HCT116 (cell line): ENCODE measurements around the gene NUP42. TPM values are rescaled to one million over a fixed set of nuclear protein-coding genes. Genes with fewer than 3 reads are reported as not detected.

Experiments
- ATAC-seq: fragments of 200-7000 bp; cut with Tn5 transposase; 2 replicates; pipeline ENCODE4 v1.9.1; 2020; ENCODE audit warnings: mild to moderate bottlenecking, moderate library complexity
- BruUV-seq: library from RNA; stranded (reverse); fragments of 400-500 nt; replicated peaks from 2 replicates; lab custom pipeline; 2021; lab: Mats Ljungman, UMichigan
- CTCF ChIA-PET: fragments of 300-600 bp; sonication (Branson Sonifier 250); formaldehyde crosslinking; loops from one replicate; lab custom pipeline; 2021; ENCODE audit warnings: antibody characterized with exemption; lab: Charles Lee
- POLR2A ChIA-PET: fragments of 300-600, 350-600 bp; sonication (Branson Sonifier 250); formaldehyde crosslinking; loops from one replicate; lab custom pipeline; 2021; ENCODE audit warnings: antibody characterized with exemption; lab: Charles Lee
- RAD21 ChIA-PET, 2 experiments: fragments of 300-600 bp; sonication (Branson Sonifier 250); formaldehyde crosslinking; loops; one replicate each; lab custom pipeline; 2023; ENCODE audit warnings: low total read pairs in 2 of 2; ENCODE audit not compliant: uncharacterized antibody in 2 of 2, unreplicated experiment in 2 of 2, low non-redundant PET in 1 of 2; lab: Charles Lee
- DNase-seq: peaks from one replicate; pipeline ENCODE4 v3.0.0-alpha.2; 2010; ENCODE audit warnings: low read depth, low spot score
- H2AFZ ChIP-seq: fragments of 200-600 bp; shearing (Covaris generic), sonication (generic); 2 replicates; pipeline ENCODE4 v1.6.1; 2017; ENCODE audit warnings: low read depth, mixed run types, mixed read lengths, antibody characterized with exemption, low read length; ENCODE audit not compliant: poor library complexity, severe bottlenecking
- H3K27ac ChIP-seq: 2 replicates; pipeline ENCODE4 v1.5.1; 2012; ENCODE audit warnings: low read depth, low read length
- H3K27me3 ChIP-seq: fragments of 200-600 bp; sonication (generic); 2 replicates; pipeline ENCODE4 v1.6.1; 2016; ENCODE audit warnings: mixed run types, low read length, mixed read lengths; ENCODE audit not compliant: insufficient read depth
- H3K36me3 ChIP-seq, 2 experiments: fragments of 200-500 bp in 1 of 2; fragments of 200-600 bp in 1 of 2; sonication (Bioruptor generic) in 1 of 2; sonication (generic) in 1 of 2; 2 replicates each; pipeline versions ENCODE4 v1.5.1 to v1.6.1; 2014 to 2016; ENCODE audit warnings: low read length in 2 of 2, inconsistent platforms in 1 of 2, mixed read lengths in 1 of 2, mixed run types in 1 of 2; ENCODE audit not compliant: insufficient read depth in 2 of 2, control insufficient read depth in 1 of 2
- H3K4me1 ChIP-seq, 2 experiments: fragments of 200-600 bp in 1 of 2; sonication (generic) in 1 of 2; 2 replicates each; pipeline versions ENCODE4 v1.5.1 to v1.6.1; 2012 to 2017; ENCODE audit warnings: low read length in 2 of 2, inconsistent platforms in 1 of 2, mild to moderate bottlenecking in 1 of 2, mixed read lengths in 1 of 2, mixed run types in 1 of 2, moderate library complexity in 1 of 2; ENCODE audit not compliant: insufficient read depth in 2 of 2, control insufficient read depth in 1 of 2
- H3K4me2 ChIP-seq: fragments of 200-600 bp; sonication (generic); 2 replicates; pipeline ENCODE4 v1.6.1; 2017; ENCODE audit warnings: mixed run types, low read length, mixed read lengths
- H3K4me3 ChIP-seq, 2 experiments: fragments of 200-600 bp in 1 of 2; sonication (generic) in 1 of 2; replicated peaks in 1 of 2; 2 replicates each; pipeline ENCODE4 v1.5.1; 2011 to 2016; ENCODE audit warnings: low read length in 2 of 2, control low read depth in 1 of 2, low read depth in 1 of 2, mild to moderate bottlenecking in 1 of 2, mixed read lengths in 1 of 2, mixed run types in 1 of 2
- H3K79me2 ChIP-seq: fragments of 200-600 bp; sonication (generic); 2 replicates; pipeline ENCODE4 v1.6.1; 2017; ENCODE audit warnings: mild to moderate bottlenecking, mixed run types, low read length, moderate library complexity, mixed read lengths; ENCODE audit not compliant: insufficient read depth
- H3K9ac ChIP-seq: fragments of 200-600 bp; sonication (generic); 2 replicates; pipeline ENCODE4 v1.6.1; 2016; ENCODE audit warnings: low read length, mixed read lengths
- H3K9me2 ChIP-seq: fragments of 200-600 bp; sonication (generic), shearing (Covaris generic); 2 replicates; pipeline ENCODE4 v1.6.1; 2017; ENCODE audit warnings: mixed run types, mild to moderate bottlenecking, moderate library complexity; ENCODE audit not compliant: insufficient read depth
- H3K9me3 ChIP-seq, 2 experiments: fragments of 200-500 bp in 1 of 2; fragments of 200-600 bp in 1 of 2; sonication (Bioruptor generic) in 1 of 2; sonication (generic) in 1 of 2; 2 replicates each; pipeline ENCODE4 v1.6.1; 2014 to 2017; ENCODE audit warnings: low read length in 2 of 2, mixed read lengths in 2 of 2, inconsistent platforms in 1 of 2, low read depth in 1 of 2, mild to moderate bottlenecking in 1 of 2, mixed run types in 1 of 2, moderate library complexity in 1 of 2; ENCODE audit not compliant: control insufficient read depth in 1 of 2, insufficient read depth in 1 of 2
- H4K20me1 ChIP-seq: fragments of 200-600 bp; sonication (generic), shearing (Covaris generic); 2 replicates; pipeline ENCODE4 v1.6.1; 2017; ENCODE audit warnings: mixed run types, mild to moderate bottlenecking, moderate library complexity; ENCODE audit not compliant: insufficient read depth
- CBX3 ChIP-seq: IDR thresholded peaks from 2 replicates; pipeline ENCODE4 v1.6.1; 2012; ENCODE audit warnings: low read depth
- CEBPB ChIP-seq: IDR thresholded peaks from 2 replicates; pipeline ENCODE4 v1.6.1; 2012; ENCODE audit warnings: low read depth
- EGR1 ChIP-seq: IDR thresholded peaks from 2 replicates; pipeline ENCODE4 v1.6.1; 2012; ENCODE audit warnings: low read depth
- ELF1 ChIP-seq: IDR thresholded peaks from 2 replicates; pipeline ENCODE4 v1.6.1; 2012; ENCODE audit warnings: low read depth, borderline replicate concordance
- EZH2phosphoT487 ChIP-seq: fragments of 200-600 bp; IDR thresholded peaks from 2 replicates; pipeline ENCODE4 v1.6.1; 2018; ENCODE audit warnings: antibody characterized with exemption, borderline replicate concordance
- FOSL1 ChIP-seq: IDR thresholded peaks from 2 replicates; pipeline ENCODE4 v1.6.1; 2012; ENCODE audit warnings: low read depth
- JUND ChIP-seq: IDR thresholded peaks from 2 replicates; pipeline ENCODE4 v1.6.1; 2012
- POLR2AphosphoS5 ChIP-seq: IDR thresholded peaks from 2 replicates; pipeline ENCODE4 v1.6.1; 2011; ENCODE audit warnings: mild to moderate bottlenecking, low read depth, low read length, moderate library complexity
- RAD21 ChIP-seq: IDR thresholded peaks from 2 replicates; pipeline ENCODE4 v1.6.1; 2012; ENCODE audit warnings: low read depth, mild to moderate bottlenecking
- REST ChIP-seq: IDR thresholded peaks from 2 replicates; pipeline ENCODE4 v1.6.1; 2012; ENCODE audit warnings: low read depth
- SP1 ChIP-seq: IDR thresholded peaks from 2 replicates; pipeline ENCODE4 v1.6.1; 2012; ENCODE audit warnings: low read depth
- ZFX ChIP-seq: fragments of 450-650 bp; IDR thresholded peaks from 2 replicates; pipeline ENCODE4 v1.6.1; 2017
- ZNF274 ChIP-seq: fragments of 200-500 bp; sonication (Bioruptor generic); IDR thresholded peaks from 2 replicates; pipeline ENCODE4 v1.6.1; 2014; ENCODE audit warnings: mild to moderate bottlenecking, low read depth, low read length, inconsistent platforms
- intact Hi-C: fragments of 100-400 bp; cut with micrococcal nuclease; formaldehyde crosslinking; loops from 2 replicates; pipeline ENCODE4 v1.10.0; 2022
- total RNA-seq: library from RNA; stranded (reverse); gene quantifications from one replicate; pipeline ENCODE4 v1.2.1, GENCODE V29; 2021; ENCODE audit not compliant: unreplicated experiment
- TF ChIP-seq, protein P1 (sequence below), 3 experiments: fragments of 200-600 bp in 1 of 3; sonication (generic) in 1 of 3; IDR thresholded peaks in 2 of 3; conservative IDR thresholded peaks in 1 of 3; 2 replicates each; pipeline ENCODE4 v1.5.1; 2012 to 2017; ENCODE audit warnings: low read depth in 2 of 3, low read length in 2 of 3, antibody characterized with exemption in 1 of 3, borderline replicate concordance in 1 of 3, control low read depth in 1 of 3, mild to moderate bottlenecking in 1 of 3, mixed read lengths in 1 of 3, mixed run types in 1 of 3, moderate library complexity in 1 of 3; ENCODE audit not compliant: insufficient read depth in 1 of 3
- TF ChIP-seq, protein P2 (sequence below): IDR thresholded peaks from 2 replicates; pipeline ENCODE4 v1.6.1; 2012
- TF ChIP-seq, protein P3 (sequence below): IDR thresholded peaks from 2 replicates; pipeline ENCODE4 v1.6.1; 2012

Gene NUP42
- total RNA-seq, 1 experiment from 2014 or later, result 36.5 TPM

GRCh38 chr7:23214423-23214822 is 32.6 kb downstream of the NUP42 start:
- ChIA-PET RAD21 (no interaction called here), POLR2A (no interaction called here), CTCF (no interaction called here)
- intact Hi-C loops, result no loop called here
- no peaks in the 10 kb centered on the region for H3K79me2 ChIP-seq
- H3K27me3 ChIP-seq, result no peaks in the 10 kb centered on the region
- H3K4me1 ChIP-seq, result no peaks in the 10 kb centered on the region
- no peaks in the 10 kb centered on the region for H3K9me2 ChIP-seq
- no peaks in the 10 kb centered on the region for H4K20me1 ChIP-seq
- TF ChIP-seq CEBPB (no peak), FOSL1 (no peak), SP1 (no peak), ELF1 (no peak), CBX3 (no peak), POLR2AphosphoS5 (no peak), EGR1 (no peak), RAD21 (no peak), REST (no peak), EZH2phosphoT487 (no peak), ZNF274 (no peak), JUND (no peak), ZFX (no peak)
- TF ChIP-seq, protein P1, sequence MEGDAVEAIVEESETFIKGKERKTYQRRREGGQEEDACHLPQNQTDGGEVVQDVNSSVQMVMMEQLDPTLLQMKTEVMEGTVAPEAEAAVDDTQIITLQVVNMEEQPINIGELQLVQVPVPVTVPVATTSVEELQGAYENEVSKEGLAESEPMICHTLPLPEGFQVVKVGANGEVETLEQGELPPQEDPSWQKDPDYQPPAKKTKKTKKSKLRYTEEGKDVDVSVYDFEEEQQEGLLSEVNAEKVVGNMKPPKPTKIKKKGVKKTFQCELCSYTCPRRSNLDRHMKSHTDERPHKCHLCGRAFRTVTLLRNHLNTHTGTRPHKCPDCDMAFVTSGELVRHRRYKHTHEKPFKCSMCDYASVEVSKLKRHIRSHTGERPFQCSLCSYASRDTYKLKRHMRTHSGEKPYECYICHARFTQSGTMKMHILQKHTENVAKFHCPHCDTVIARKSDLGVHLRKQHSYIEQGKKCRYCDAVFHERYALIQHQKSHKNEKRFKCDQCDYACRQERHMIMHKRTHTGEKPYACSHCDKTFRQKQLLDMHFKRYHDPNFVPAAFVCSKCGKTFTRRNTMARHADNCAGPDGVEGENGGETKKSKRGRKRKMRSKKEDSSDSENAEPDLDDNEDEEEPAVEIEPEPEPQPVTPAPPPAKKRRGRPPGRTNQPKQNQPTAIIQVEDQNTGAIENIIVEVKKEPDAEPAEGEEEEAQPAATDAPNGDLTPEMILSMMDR (IDR thresholded peaks at IDR 0.05 in 2 of 3, conservative IDR thresholded peaks at IDR 0.05 in 1 of 3; ENCODE audit: borderline replicate concordance in 1 of 3, insufficient read depth in 1 of 3, low read depth in 2 of 3, low read length in 2 of 3), result no peak
- TF ChIP-seq, protein P2, sequence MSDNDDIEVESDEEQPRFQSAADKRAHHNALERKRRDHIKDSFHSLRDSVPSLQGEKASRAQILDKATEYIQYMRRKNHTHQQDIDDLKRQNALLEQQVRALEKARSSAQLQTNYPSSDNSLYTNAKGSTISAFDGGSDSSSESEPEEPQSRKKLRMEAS, result no peak
- TF ChIP-seq, protein P3, sequence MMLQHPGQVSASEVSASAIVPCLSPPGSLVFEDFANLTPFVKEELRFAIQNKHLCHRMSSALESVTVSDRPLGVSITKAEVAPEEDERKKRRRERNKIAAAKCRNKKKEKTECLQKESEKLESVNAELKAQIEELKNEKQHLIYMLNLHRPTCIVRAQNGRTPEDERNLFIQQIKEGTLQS, result no peak
- no peaks in the 10 kb centered on the region for H3K9me3 ChIP-seq
- H3K36me3 ChIP-seq, result no peaks in the 10 kb centered on the region
- H3K9ac ChIP-seq, result no peak overlapping the region
- ATAC-seq (no peak), DNase-seq (no peak)
- H2AFZ ChIP-seq, result no peak overlapping the region
- H3K27ac ChIP-seq, result no peak overlapping the region
- no peak overlapping the region for H3K4me2 ChIP-seq
- no peak overlapping the region for H3K4me3 ChIP-seq
- no TSS peak for BruUV-seq
